M059J (cell line): ENCODE measurements around the gene MEIKIN. TPM values are rescaled to one million over a fixed set of nuclear protein-coding genes. Genes with fewer than 3 reads are reported as not detected.

Experiments
- DNase-seq: peaks from one replicate; pipeline ENCODE4 v3.0.0-alpha.2; 2012; ENCODE audit warnings: low read depth
- total RNA-seq: library from RNA; depleted of rRNA; stranded (reverse); fragments of >200 nt; shearing (Covaris generic); gene quantifications from 2 replicates; pipeline ENCODE4 v1.2.3, GENCODE V29; 2014; rRNA removed

The MEIKIN gene
- not detected in 2 replicates for total RNA-seq

GRCh38 chr5:131945551-131946168, at the start of gene MEIKIN:
Gene MEIKIN (minus strand): TSS chr5:131945663. CDS start chr5:131945505, 158 bp downstream.
- no peak for DNase-seq

- no peak for DNase-seq
Measured at GRCh38 chr5:131994533-131995226, 49.2 kb upstream of the MEIKIN start.

GRCh38 chr5:131994090-131994489, 48.6 kb upstream of the MEIKIN start:
- DNase-seq = no peak

- DNase-seq = no peak
Measured at GRCh38 chr5:131993676-131994075, 48.2 kb upstream of the MEIKIN start.

GRCh38 chr5:131992370-131992769, 46.9 kb upstream of the MEIKIN start:
- no peak for DNase-seq

GRCh38 chr5:131991593-131992324, 46.3 kb upstream of the MEIKIN start:
- no peak for DNase-seq

- no peak for DNase-seq
Measured at GRCh38 chr5:131990716-131991115, 45.3 kb upstream of the MEIKIN start.

GRCh38 chr5:131988601-131989000, 43.1 kb upstream of the MEIKIN start:
- no peak for DNase-seq

GRCh38 chr5:131987251-131987650, 41.8 kb upstream of the MEIKIN start:
- DNase-seq = no peak

- DNase-seq = no peak
Measured at GRCh38 chr5:131986161-131986912, 40.9 kb upstream of the MEIKIN start.

GRCh38 chr5:131984956-131985665, 39.6 kb upstream of the MEIKIN start:
- no peak for DNase-seq

GRCh38 chr5:131983244-131983771, 37.8 kb upstream of the MEIKIN start:
- no peak for DNase-seq

GRCh38 chr5:131981516-131981915, 36.1 kb upstream of the MEIKIN start:
- DNase-seq = no peak

- no peak for DNase-seq
Measured at GRCh38 chr5:131980696-131981095, 35.2 kb upstream of the MEIKIN start.

- no peak for DNase-seq
Measured at GRCh38 chr5:131979816-131980215, 34.4 kb upstream of the MEIKIN start.

GRCh38 chr5:131977212-131977604, 31.7 kb upstream of the MEIKIN start:
- DNase-seq = peak; percentile 8

GRCh38 chr5:131976414-131977211, 31.1 kb upstream of the MEIKIN start:
- DNase-seq = no peak

- no peak for DNase-seq
Measured at GRCh38 chr5:131974956-131975726, 29.7 kb upstream of the MEIKIN start.

GRCh38 chr5:131974622-131974955, 29.1 kb upstream of the MEIKIN start:
- DNase-seq = no peak

GRCh38 chr5:131974016-131974415, 28.6 kb upstream of the MEIKIN start:
- DNase-seq = no peak
